Stimulated activated effector memory CD8-positive, alpha-beta T cell treated with anti-CD3 and anti-CD28 coated beads, Interleukin-12 subunit alpha, Interleukin-12 subunit beta, amount 100 ng/mL, for 72 hours (primary cell): ENCODE results near the gene C1QTNF8.
A peak's percentile ranks its signal among the peaks of the same experiment; 100 is the strongest.

ENCODE experiments used
- ATAC-seq: fragments of 150-1000 bp; cut with Tn5 transposase; 2 replicates; pipeline ENCODE4 v1.10.0; 2021
- DNase-seq, 2 donors: peaks; one replicate each; pipeline ENCODE4 v3.0.0; 2021 to 2022; ENCODE audit warnings: low spot score in 2 of 2
- H3K27ac Mint-ChIP-seq: one replicate; pipeline ENCODE4 v1.8.0; 2022; ENCODE audit warnings: mild to moderate bottlenecking, mixed read lengths
- H3K36me3 Mint-ChIP-seq: one replicate; pipeline ENCODE4 v1.8.0; 2022; ENCODE audit warnings: mild to moderate bottlenecking, mixed read lengths
- H3K4me1 Mint-ChIP-seq: one replicate; pipeline ENCODE4 v1.8.0; 2022; ENCODE audit warnings: mixed read lengths
- H3K4me3 Mint-ChIP-seq: one replicate; pipeline ENCODE4 v1.8.0; 2022; ENCODE audit warnings: mild to moderate bottlenecking, mixed read lengths
- H3K9me3 Mint-ChIP-seq: one replicate; pipeline ENCODE4 v1.8.0; 2022; ENCODE audit warnings: mixed read lengths

Gene C1QTNF8

GRCh38 chr16:1103636-1103980 lies 7.6 kb upstream of the C1QTNF8 start:
- Mint-ChIP-seq H3K4me1 (no peaks in the 10 kb centered on the region), H3K4me3 (no peak overlapping the region), H3K36me3 (no peaks in the 10 kb centered on the region), H3K9me3 (no peaks in the 10 kb centered on the region), H3K27ac (no peak overlapping the region)
- DNase-seq (no peak), ATAC-seq (no peak)

GRCh38 chr16:1102921-1103635 lies 7.0 kb upstream of the C1QTNF8 start:
- peak; percentile 67 for ATAC-seq
- no peak overlapping the region for H3K4me3 Mint-ChIP-seq
- H3K27ac Mint-ChIP-seq: no peak overlapping the region
- H3K9me3 Mint-ChIP-seq: no peaks in the 10 kb centered on the region
- H3K36me3 Mint-ChIP-seq: no peaks in the 10 kb centered on the region
- no peaks in the 10 kb centered on the region for H3K4me1 Mint-ChIP-seq
- DNase-seq: peak; percentile 84 to 86

- ATAC-seq (no peak), DNase-seq (no peak)
- no peaks in the 10 kb centered on the region for H3K9me3 Mint-ChIP-seq
- H3K27ac Mint-ChIP-seq: no peak overlapping the region
- no peaks in the 10 kb centered on the region for H3K4me1 Mint-ChIP-seq
- H3K4me3 Mint-ChIP-seq: no peak overlapping the region
- no peaks in the 10 kb centered on the region for H3K36me3 Mint-ChIP-seq
Observed at GRCh38 chr16:1102333-1102700, 6.3 kb upstream of the C1QTNF8 start.

- Mint-ChIP-seq H3K4me3 (no peak overlapping the region), H3K27ac (no peak overlapping the region), H3K36me3 (no peaks in the 10 kb centered on the region), H3K9me3 (no peaks in the 10 kb centered on the region), H3K4me1 (no peaks in the 10 kb centered on the region)
- ATAC-seq: no peak
- DNase-seq: no peak
Observed at GRCh38 chr16:1101573-1102332, 5.7 kb upstream of the C1QTNF8 start.

GRCh38 chr16:1101133-1101532 lies 5.1 kb upstream of the C1QTNF8 start:
- H3K36me3 Mint-ChIP-seq: no peaks in the 10 kb centered on the region
- H3K4me3 Mint-ChIP-seq: no peak overlapping the region
- no peak for DNase-seq
- no peak for ATAC-seq
- H3K4me1 Mint-ChIP-seq: no peaks in the 10 kb centered on the region
- no peak overlapping the region for H3K27ac Mint-ChIP-seq
- no peaks in the 10 kb centered on the region for H3K9me3 Mint-ChIP-seq

- DNase-seq (no peak), ATAC-seq (no peak)
- Mint-ChIP-seq H3K4me1 (no peaks in the 10 kb centered on the region), H3K27ac (no peak overlapping the region), H3K36me3 (no peaks in the 10 kb centered on the region), H3K4me3 (no peak overlapping the region), H3K9me3 (no peaks in the 10 kb centered on the region)
Observed at GRCh38 chr16:1100084-1100800, 4.2 kb upstream of the C1QTNF8 start.

- H3K27ac Mint-ChIP-seq: no peak overlapping the region
- H3K4me3 Mint-ChIP-seq: no peak overlapping the region
- ATAC-seq: no peak
- H3K4me1 Mint-ChIP-seq: no peaks in the 10 kb centered on the region
- H3K36me3 Mint-ChIP-seq: no peaks in the 10 kb centered on the region
- no peaks in the 10 kb centered on the region for H3K9me3 Mint-ChIP-seq
- no peak for DNase-seq
Observed at GRCh38 chr16:1099189-1100083, 3.4 kb upstream of the C1QTNF8 start.

GRCh38 chr16:1098266-1098991 lies 2.4 kb upstream of the C1QTNF8 start:
- H3K9me3 Mint-ChIP-seq: no peaks in the 10 kb centered on the region
- DNase-seq: no peak
- H3K4me1 Mint-ChIP-seq: peaks cover 2% of the 10 kb centered on the region
- no peak overlapping the region for H3K27ac Mint-ChIP-seq
- no peak for ATAC-seq
- H3K36me3 Mint-ChIP-seq: peaks cover 8% of the 10 kb centered on the region
- H3K4me3 Mint-ChIP-seq: no peak overlapping the region

GRCh38 chr16:1097800-1098199 lies 1.8 kb upstream of the C1QTNF8 start:
- Mint-ChIP-seq H3K4me1 (peaks cover 5% of the 10 kb centered on the region), H3K27ac (no peak overlapping the region), H3K36me3 (peaks cover 11% of the 10 kb centered on the region), H3K9me3 (no peaks in the 10 kb centered on the region), H3K4me3 (no peak overlapping the region)
- ATAC-seq: no peak
- DNase-seq: no peak

- Mint-ChIP-seq H3K4me1 (peaks cover 5% of the 10 kb centered on the region), H3K27ac (no peak overlapping the region), H3K9me3 (no peaks in the 10 kb centered on the region), H3K36me3 (peaks cover 11% of the 10 kb centered on the region), H3K4me3 (no peak overlapping the region)
- ATAC-seq (no peak), DNase-seq (no peak)
Observed at GRCh38 chr16:1097156-1097555, 1.1 kb upstream of the C1QTNF8 start.

GRCh38 chr16:1095450-1096168 lies 435 bp downstream of the C1QTNF8 start:
- ATAC-seq (no peak), DNase-seq (no peak)
- Mint-ChIP-seq H3K4me1 (peaks cover 5% of the 10 kb centered on the region), H3K4me3 (no peak overlapping the region), H3K27ac (no peak overlapping the region), H3K36me3 (peaks cover 11% of the 10 kb centered on the region), H3K9me3 (no peaks in the 10 kb centered on the region)

- peaks cover 5% of the 10 kb centered on the region for H3K4me1 Mint-ChIP-seq
- peaks cover 11% of the 10 kb centered on the region for H3K36me3 Mint-ChIP-seq
- H3K27ac Mint-ChIP-seq: no peak overlapping the region
- peak; percentile 4 for ATAC-seq
- H3K9me3 Mint-ChIP-seq: no peaks in the 10 kb centered on the region
- DNase-seq: no peak
- H3K4me3 Mint-ChIP-seq: no peak overlapping the region
Observed at GRCh38 chr16:1094601-1095449, 1.2 kb downstream of the C1QTNF8 start.

GRCh38 chr16:1094124-1094479 lies 1.9 kb downstream of the C1QTNF8 start:
- DNase-seq: no peak
- ATAC-seq: no peak
- Mint-ChIP-seq H3K4me1 (peaks cover 5% of the 10 kb centered on the region), H3K9me3 (no peaks in the 10 kb centered on the region), H3K36me3 (peaks cover 11% of the 10 kb centered on the region), H3K27ac (no peak overlapping the region), H3K4me3 (no peak overlapping the region)
